ENCODE results near the gene ELOA2.

- TF ChIP-seq CTCF (conservative IDR thresholded peaks at IDR 0.05 in 1 of 2, IDR thresholded peaks at IDR 0.05 in 1 of 2; ENCODE audit: extremely low read depth in 1 of 2, insufficient read depth in 1 of 2, low read depth in 1 of 2, low read length in 2 of 2) (no peak), EZH2 (IDR thresholded peaks at IDR 0.05; ENCODE audit: borderline replicate concordance, low read length) (no peak)
Measured at GRCh38 chr18:47032945-47033344, 2.5 kb downstream of the ELOA2 start.
